ENCODE measurements around the gene FAM171A2. TPM values are rescaled to one million over a fixed set of nuclear protein-coding genes. Genes with fewer than 3 reads are reported as not detected.
A peak's percentile ranks its signal among the peaks of the same experiment; 100 is the strongest.

The FAM171A2 gene
- total and polyA plus RNA-seq, 12 donors, result 0.13 to 5.4 (median 2.3) TPM

DNA sequence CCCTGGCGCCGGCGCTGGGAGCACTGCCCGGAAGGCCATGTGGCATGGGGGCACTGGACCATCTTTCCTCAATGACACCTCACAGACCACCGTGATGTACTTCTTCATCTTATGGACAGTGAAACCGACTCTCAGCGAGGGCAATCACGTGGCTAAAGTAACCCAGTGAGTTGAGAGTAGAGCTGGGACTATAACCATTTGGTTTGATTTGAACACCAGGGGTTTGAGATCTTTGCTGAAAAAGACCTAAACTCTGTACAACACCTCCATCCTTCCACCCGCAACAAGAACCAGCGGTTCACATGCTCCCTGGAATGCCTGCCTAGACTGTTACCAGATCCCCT is 22.5 kb upstream of the FAM171A2 start:
- H3K27me3 ChIP-seq, result peaks cover 4% of the 10 kb centered on the region
- intact Hi-C loops (cut with DNase I), result no loop called here
- peak in 1 of 7 donors; percentile 4 for DNase-seq
- H3K4me3 ChIP-seq, result peak overlapping the region in 1 of 4 donors; percentile 59
- peaks cover 0 to 11% of the 10 kb centered on the region in 2 donors for H3K4me1 ChIP-seq (replicated peaks in 1 of 2)
- TF ChIP-seq, protein P1, sequence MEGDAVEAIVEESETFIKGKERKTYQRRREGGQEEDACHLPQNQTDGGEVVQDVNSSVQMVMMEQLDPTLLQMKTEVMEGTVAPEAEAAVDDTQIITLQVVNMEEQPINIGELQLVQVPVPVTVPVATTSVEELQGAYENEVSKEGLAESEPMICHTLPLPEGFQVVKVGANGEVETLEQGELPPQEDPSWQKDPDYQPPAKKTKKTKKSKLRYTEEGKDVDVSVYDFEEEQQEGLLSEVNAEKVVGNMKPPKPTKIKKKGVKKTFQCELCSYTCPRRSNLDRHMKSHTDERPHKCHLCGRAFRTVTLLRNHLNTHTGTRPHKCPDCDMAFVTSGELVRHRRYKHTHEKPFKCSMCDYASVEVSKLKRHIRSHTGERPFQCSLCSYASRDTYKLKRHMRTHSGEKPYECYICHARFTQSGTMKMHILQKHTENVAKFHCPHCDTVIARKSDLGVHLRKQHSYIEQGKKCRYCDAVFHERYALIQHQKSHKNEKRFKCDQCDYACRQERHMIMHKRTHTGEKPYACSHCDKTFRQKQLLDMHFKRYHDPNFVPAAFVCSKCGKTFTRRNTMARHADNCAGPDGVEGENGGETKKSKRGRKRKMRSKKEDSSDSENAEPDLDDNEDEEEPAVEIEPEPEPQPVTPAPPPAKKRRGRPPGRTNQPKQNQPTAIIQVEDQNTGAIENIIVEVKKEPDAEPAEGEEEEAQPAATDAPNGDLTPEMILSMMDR (IDR thresholded peaks at IDR 0.05), result no peak
- TF ChIP-seq POLR2A (IDR thresholded peaks at IDR 0.05), result no peak
- no peak overlapping the region for H3K27ac ChIP-seq
- H3K9me3 ChIP-seq (replicated peaks in 1 of 3), result no peaks in the 10 kb centered on the region
- WGBS, 4 donors, result 37 to 48% (median 42%) methylated on average over 4 to 10 of the region's 10 CpGs
- H3K36me3 ChIP-seq (replicated peaks in 1 of 2), result no peaks in the 10 kb centered on the region

DNA sequence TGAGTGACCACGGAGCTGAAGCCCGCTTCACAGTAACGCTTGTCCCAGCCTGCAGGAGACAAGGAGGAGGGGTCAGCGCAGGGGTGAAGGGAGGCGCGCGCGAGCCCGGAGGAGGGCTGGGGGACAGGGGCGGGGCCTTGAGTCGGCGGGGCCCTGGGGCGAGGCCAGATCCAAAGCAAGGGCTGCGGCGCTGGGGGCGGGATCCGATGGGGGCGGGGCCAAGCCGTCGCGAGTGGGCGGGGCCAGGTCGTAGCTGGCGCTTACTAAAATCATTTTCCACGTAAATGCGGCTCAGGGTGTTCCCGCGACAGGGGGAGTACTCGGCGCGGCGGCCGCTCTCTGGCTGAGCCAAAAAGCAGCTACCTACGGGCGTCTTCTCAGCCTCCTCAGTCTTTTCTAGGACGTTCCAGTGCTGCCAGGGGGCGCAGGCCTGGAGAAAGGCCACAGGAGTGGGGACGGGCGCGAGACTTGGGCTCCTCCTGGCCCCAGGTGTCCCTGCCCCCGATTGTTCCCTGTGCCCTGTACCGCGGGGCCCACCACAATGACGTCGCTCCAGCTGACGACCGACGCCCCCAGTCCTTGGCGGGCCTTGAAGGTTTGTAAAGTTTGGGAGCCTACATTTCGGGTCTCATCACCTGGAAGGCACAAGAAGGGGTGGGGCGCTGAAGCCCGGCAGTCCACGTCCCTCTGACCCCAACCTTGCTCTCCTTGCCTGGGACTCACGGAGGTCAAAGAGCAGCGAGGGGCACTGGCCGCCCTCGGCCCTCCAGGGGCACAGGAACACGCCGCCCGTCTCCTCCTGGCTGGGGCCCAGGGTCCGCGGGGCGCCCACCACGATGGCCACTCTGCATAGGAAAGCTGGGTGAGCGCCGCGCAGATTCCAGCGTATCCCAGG is 21.9 kb upstream of the FAM171A2 start:
- Histone ChIP-seq H3K4me3 (peak overlapping the region in 2 of 4 donors; percentile 7 to 59), H3K9me3 (replicated peaks in 1 of 3) (no peaks in the 10 kb centered on the region), H3K27ac (no peak overlapping the region), H3K36me3 (replicated peaks in 1 of 2) (no peaks in the 10 kb centered on the region), H3K27me3 (peaks cover 4% of the 10 kb centered on the region), H3K4me1 (replicated peaks in 1 of 2) (peaks cover 0 to 11% of the 10 kb centered on the region in 2 donors)
- TF ChIP-seq, protein P1 (IDR thresholded peaks at IDR 0.05), result no peak
- peak in 1 of 2 donors; percentile 35 for TF ChIP-seq POLR2A (IDR thresholded peaks at IDR 0.05)
- DNase-seq, result peak; percentile 68 to 88 (median 83)
- WGBS, 4 donors, result 0 to 5% (median 3%) methylated on average over 11 to 68 of the region's 68 CpGs
- intact Hi-C loops (cut with DNase I), result no loop called here

DNA sequence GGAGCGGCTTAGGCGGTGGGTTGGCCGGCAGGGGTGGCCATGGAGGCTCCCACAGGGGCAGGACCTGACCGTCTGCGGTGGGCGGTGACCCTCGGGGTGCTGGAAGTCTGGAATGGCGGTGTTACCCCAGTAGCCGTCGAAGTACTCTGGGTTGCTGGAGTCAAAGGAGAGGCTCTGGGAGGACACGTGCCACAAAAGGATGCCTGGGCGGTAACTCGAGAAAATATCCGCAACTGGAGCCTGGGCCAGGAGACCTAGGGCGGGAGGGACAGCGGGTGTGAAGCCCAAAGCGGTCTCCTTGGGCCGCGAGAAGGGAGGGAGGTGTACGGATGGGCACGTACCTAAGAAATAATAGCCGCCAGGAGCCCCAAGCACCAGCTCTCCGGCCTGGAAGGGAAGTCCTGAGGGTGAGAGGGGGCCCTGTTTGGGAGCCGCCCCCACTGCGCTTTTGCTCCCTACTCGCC is 21.2 kb upstream of the FAM171A2 start:
- intact Hi-C loops (cut with DNase I), result no loop called here
- Histone ChIP-seq H3K9me3 (replicated peaks in 1 of 3) (no peaks in the 10 kb centered on the region), H3K4me3 (peak overlapping the region in 2 of 4 donors; percentile 7 to 59), H3K36me3 (replicated peaks in 1 of 2) (no peaks in the 10 kb centered on the region), H3K27me3 (peaks cover 4% of the 10 kb centered on the region), H3K4me1 (replicated peaks in 1 of 2) (peaks cover 0 to 11% of the 10 kb centered on the region in 2 donors), H3K27ac (no peak overlapping the region)
- WGBS, 4 donors, result 3 to 6% (median 5%) methylated on average over 8 to 26 of the region's 26 CpGs
- peak in 1 of 7 donors; percentile 17 for DNase-seq
- TF ChIP-seq, protein P1 (IDR thresholded peaks at IDR 0.05), result no peak
- no peak for TF ChIP-seq POLR2A (IDR thresholded peaks at IDR 0.05)

DNA sequence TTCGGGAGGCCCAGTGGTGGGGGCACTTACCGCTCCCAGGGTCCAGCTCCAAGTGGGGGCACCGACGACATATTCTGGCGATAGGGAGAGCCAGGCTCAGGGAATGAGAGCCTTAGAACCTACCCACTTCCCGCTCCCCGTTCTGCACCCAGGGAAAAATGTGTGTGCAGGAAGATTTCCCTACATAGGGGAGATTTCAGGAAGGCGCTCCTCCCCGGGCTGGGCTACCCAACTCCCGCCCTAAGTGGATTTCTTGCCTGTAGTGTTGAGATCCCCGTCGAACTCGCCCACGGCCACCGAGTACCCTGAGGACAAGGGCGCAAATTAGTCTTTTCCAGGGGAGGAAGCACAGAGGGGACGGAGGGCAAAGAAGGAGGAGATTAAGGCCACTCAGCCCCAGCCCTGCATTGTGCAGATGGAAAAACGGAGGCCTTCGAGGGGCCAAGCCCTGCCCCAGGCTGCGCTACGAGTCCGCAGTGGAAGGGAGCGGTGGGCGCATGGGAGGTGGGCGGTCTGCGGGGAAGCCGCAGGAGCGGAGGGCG is 20.7 kb upstream of the FAM171A2 start:
- no peak overlapping the region for H3K27ac ChIP-seq
- peaks cover 4% of the 10 kb centered on the region for H3K27me3 ChIP-seq
- H3K36me3 ChIP-seq (replicated peaks in 1 of 2), result no peaks in the 10 kb centered on the region
- peak in 1 of 7 donors; percentile 9 for DNase-seq
- H3K4me3 ChIP-seq, result peak overlapping the region in 1 of 4 donors; percentile 59
- TF ChIP-seq POLR2A (IDR thresholded peaks at IDR 0.05), result no peak
- TF ChIP-seq, protein P1 (IDR thresholded peaks at IDR 0.05), result no peak
- H3K4me1 ChIP-seq (replicated peaks in 1 of 2), result peaks cover 0 to 11% of the 10 kb centered on the region in 2 donors
- no peaks in the 10 kb centered on the region for H3K9me3 ChIP-seq (replicated peaks in 1 of 3)
- WGBS, 4 donors, result 37 to 51% (median 43%) methylated on average over 19 to 29 of the region's 29 CpGs
- intact Hi-C loops (cut with DNase I), result no loop called here
